Osteoblast (primary cell): ENCODE data around the gene GLI3. TPM values are rescaled to one million over a fixed set of nuclear protein-coding genes. Genes with fewer than 3 reads are reported as not detected.
A peak's percentile ranks its signal among the peaks of the same experiment; 100 is the strongest.

Experiments used
- DNase-seq: peaks from one replicate; pipeline ENCODE4 v3.0.0; 2011; ENCODE audit warnings: low spot score, mixed read lengths; ENCODE audit not compliant: insufficient read length; ENCODE audit errors: missing footprints
- H2AFZ ChIP-seq: 2 replicates; pipeline ENCODE4 v1.6.0; 2011; ENCODE audit warnings: mild to moderate bottlenecking, low read length
- H3K27ac ChIP-seq: 2 replicates; pipeline ENCODE4 v1.5.1; 2011; ENCODE audit warnings: mild to moderate bottlenecking, low read depth, low read length, moderate library complexity
- H3K27me3 ChIP-seq: 2 replicates; pipeline ENCODE4 v1.6.0; 2012; ENCODE audit warnings: mild to moderate bottlenecking, control low read depth, inconsistent platforms, low read length, moderate library complexity; ENCODE audit not compliant: insufficient read depth
- H3K36me3 ChIP-seq: 2 replicates; pipeline ENCODE4 v1.5.1; 2011; ENCODE audit warnings: mild to moderate bottlenecking, low read length, control low read depth, moderate library complexity; ENCODE audit not compliant: insufficient read depth
- H3K4me1 ChIP-seq: 2 replicates; pipeline ENCODE4 v1.5.1; 2011; ENCODE audit warnings: mild to moderate bottlenecking, low read length, control low read depth, moderate library complexity; ENCODE audit not compliant: insufficient read depth
- H3K4me2 ChIP-seq: 2 replicates; pipeline ENCODE4 v1.6.0; 2011; ENCODE audit warnings: mild to moderate bottlenecking, low read length; ENCODE audit not compliant: insufficient read depth
- H3K4me3 ChIP-seq: fragments of 200-600 bp; sonication (generic); 3 replicates; pipeline ENCODE4 v1.5.1; 2012; ENCODE audit warnings: mild to moderate bottlenecking, low read length, inconsistent platforms; ENCODE audit not compliant: insufficient read depth
- H3K79me2 ChIP-seq: 2 replicates; pipeline ENCODE4 v1.6.0; 2012; ENCODE audit warnings: mild to moderate bottlenecking, low read length, control low read depth, inconsistent platforms; ENCODE audit not compliant: insufficient read depth
- H3K9me3 ChIP-seq: 2 replicates; pipeline ENCODE4 v1.5.1; 2011; ENCODE audit warnings: low read depth, low read length, control low read depth
- H4K20me1 ChIP-seq: 2 replicates; pipeline ENCODE4 v1.6.0; 2012; ENCODE audit warnings: mild to moderate bottlenecking, low read length, control low read depth; ENCODE audit not compliant: insufficient read depth
- total RNA-seq: library from RNA; depleted of rRNA; stranded (reverse); fragments of >200 nt; gene quantifications from 2 replicates; pipeline ENCODE4 v1.2.3, GENCODE V29; 2012
- TF ChIP-seq, protein P1 (sequence below): IDR thresholded peaks from 2 replicates; pipeline ENCODE4 v1.5.1; 2011; ENCODE audit warnings: mild to moderate bottlenecking, low read depth, low read length, moderate library complexity; ENCODE audit errors: extremely low read depth

GLI3 gene
- total RNA-seq, 1 donor, result 11.9 TPM

DNA sequence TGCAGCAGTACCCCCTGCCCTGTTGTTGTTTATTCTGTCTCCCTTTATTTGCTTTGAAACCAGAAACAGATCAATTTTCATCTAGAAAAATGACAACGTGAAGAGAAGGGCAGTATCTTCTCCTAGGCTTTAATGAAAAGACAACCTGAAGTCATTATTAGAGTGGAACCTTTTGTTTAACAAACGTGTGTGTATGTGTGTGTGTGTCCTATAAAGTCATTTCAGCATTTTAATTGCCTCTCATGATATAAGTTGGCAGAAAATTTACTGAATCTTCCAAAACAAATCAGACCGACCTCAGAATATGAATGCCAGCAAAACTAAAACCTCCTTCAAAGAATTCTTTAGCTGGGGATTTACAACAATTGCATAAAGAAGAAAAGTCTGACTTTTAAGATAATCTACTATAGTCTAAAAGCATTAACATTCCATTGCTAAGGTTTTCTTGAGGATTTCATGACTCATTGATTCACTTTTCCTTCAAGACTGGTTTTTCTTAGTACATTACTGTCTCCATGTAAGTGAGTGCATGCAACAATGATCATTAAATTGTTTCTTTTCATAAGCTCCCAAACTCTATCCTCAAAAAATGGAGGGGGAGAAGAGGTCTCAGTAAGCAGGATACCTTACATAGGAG is 3.2 kb downstream of the GLI3 start:
- Histone ChIP-seq H3K4me2 (peak overlapping the region; percentile 90), H3K27ac (peak overlapping the region; percentile 8), H3K79me2 (peaks cover 57% of the 10 kb centered on the region), H3K4me3 (peak overlapping the region; percentile 16), H3K9me3 (no peaks in the 10 kb centered on the region), H3K4me1 (peaks cover 46% of the 10 kb centered on the region), H3K27me3 (no peaks in the 10 kb centered on the region), H3K36me3 (no peaks in the 10 kb centered on the region), H2AFZ (no peak overlapping the region), H4K20me1 (peaks cover 8% of the 10 kb centered on the region)
- TF ChIP-seq, protein P1, sequence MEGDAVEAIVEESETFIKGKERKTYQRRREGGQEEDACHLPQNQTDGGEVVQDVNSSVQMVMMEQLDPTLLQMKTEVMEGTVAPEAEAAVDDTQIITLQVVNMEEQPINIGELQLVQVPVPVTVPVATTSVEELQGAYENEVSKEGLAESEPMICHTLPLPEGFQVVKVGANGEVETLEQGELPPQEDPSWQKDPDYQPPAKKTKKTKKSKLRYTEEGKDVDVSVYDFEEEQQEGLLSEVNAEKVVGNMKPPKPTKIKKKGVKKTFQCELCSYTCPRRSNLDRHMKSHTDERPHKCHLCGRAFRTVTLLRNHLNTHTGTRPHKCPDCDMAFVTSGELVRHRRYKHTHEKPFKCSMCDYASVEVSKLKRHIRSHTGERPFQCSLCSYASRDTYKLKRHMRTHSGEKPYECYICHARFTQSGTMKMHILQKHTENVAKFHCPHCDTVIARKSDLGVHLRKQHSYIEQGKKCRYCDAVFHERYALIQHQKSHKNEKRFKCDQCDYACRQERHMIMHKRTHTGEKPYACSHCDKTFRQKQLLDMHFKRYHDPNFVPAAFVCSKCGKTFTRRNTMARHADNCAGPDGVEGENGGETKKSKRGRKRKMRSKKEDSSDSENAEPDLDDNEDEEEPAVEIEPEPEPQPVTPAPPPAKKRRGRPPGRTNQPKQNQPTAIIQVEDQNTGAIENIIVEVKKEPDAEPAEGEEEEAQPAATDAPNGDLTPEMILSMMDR, result no peak
- DNase-seq, result peak; percentile 62

DNA sequence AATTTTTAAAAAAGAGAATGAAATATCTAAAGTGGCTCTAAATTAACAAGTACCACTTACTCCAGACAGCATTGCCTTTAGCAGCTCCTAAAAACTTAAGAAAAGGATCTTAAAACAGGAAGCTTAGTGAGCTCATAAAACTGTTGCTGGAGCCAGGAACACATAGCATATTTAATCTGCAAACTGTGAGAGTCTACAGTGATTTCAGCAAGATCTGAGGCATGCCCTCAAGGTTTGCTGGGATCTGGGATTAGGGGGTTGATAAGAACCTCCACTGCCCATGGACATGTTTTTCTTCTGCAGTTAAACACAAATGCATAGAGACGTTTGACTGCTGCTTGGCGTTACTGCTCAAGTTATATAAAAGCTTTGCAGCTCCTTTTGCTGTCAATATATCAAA is 3.8 kb downstream of the GLI3 start:
- H3K4me1 ChIP-seq, result peaks cover 41% of the 10 kb centered on the region
- peak; percentile 45 for DNase-seq
- no peaks in the 10 kb centered on the region for H3K36me3 ChIP-seq
- no peak overlapping the region for H3K4me3 ChIP-seq
- no peaks in the 10 kb centered on the region for H3K9me3 ChIP-seq
- no peak overlapping the region for H2AFZ ChIP-seq
- no peaks in the 10 kb centered on the region for H3K27me3 ChIP-seq
- peak overlapping the region; percentile 90 for H3K4me2 ChIP-seq
- TF ChIP-seq, protein P1, result no peak
- peaks cover 61% of the 10 kb centered on the region for H3K79me2 ChIP-seq
- peaks cover 11% of the 10 kb centered on the region for H4K20me1 ChIP-seq
- H3K27ac ChIP-seq, result peak overlapping the region; percentile 20

DNA sequence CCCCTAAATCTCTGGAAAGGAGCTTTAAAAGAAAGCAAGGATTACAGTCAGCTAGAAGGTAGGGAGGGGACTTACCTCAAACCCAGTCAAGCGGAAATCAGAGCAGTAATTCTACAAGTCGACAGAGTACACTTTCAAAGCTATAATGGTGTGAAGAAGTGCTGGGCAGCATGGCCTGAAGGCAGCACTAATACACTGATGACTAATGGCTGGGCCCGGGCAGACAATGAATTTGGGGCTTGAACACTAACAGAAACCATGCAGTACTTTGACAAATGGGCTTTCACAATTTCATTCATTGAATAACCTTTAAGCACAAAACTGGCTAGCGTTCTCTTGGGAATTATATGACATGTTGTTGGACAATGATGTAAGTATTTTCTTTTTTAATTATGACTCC is 4.7 kb downstream of the GLI3 start:
- peak overlapping the region; percentile 90 for H3K4me2 ChIP-seq

More for the DNA sequence above, 4.7 kb downstream of the GLI3 start:
- H3K9me3 ChIP-seq, result no peaks in the 10 kb centered on the region
- H2AFZ ChIP-seq, result no peak overlapping the region
- no peaks in the 10 kb centered on the region for H3K36me3 ChIP-seq
- TF ChIP-seq, protein P1, result no peak
- H3K4me1 ChIP-seq, result peaks cover 41% of the 10 kb centered on the region
- peaks cover 64% of the 10 kb centered on the region for H3K79me2 ChIP-seq
- peak; percentile 80 for DNase-seq
- H3K27ac ChIP-seq, result no peak overlapping the region
- H3K4me3 ChIP-seq, result no peak overlapping the region
- no peaks in the 10 kb centered on the region for H3K27me3 ChIP-seq
- H4K20me1 ChIP-seq, result peaks cover 11% of the 10 kb centered on the region
